HG02938 (cell line): ENCODE results near the gene NUTM2D.
"Not testable (repeated sequence)": the region's sequence is repeated elsewhere in the genome, so short reads cannot be mapped to it uniquely, and the experiment has no call there.

Experiments
- ATAC-seq: cut with Tn5 transposase; IDR thresholded peaks from one replicate; pipeline ENCODE4 v1.9.1; 2021; ENCODE audit warnings: mild to moderate bottlenecking, moderate library complexity; ENCODE audit not compliant: unreplicated experiment

Gene NUTM2D

DNA sequence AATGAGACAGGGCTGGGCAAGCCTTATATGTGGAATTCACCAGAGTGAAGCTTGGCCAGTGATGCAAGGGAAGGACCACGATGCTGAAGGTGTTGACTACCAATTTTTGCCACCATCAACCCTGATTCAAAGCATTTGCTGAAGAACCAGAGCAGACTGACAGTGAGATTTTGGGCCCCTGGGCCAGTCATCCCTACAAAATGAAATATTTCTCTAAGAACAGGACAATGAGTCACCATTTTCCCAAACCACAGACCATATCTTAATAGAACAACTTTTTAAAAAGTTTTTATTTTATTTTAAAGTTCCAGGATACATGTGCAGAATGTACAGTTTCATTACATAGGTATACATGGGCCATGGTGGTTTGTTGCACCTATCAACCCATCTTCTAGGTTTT is 16.5 kb downstream of the NUTM2D start:
- not testable (repeated sequence) for ATAC-seq

DNA sequence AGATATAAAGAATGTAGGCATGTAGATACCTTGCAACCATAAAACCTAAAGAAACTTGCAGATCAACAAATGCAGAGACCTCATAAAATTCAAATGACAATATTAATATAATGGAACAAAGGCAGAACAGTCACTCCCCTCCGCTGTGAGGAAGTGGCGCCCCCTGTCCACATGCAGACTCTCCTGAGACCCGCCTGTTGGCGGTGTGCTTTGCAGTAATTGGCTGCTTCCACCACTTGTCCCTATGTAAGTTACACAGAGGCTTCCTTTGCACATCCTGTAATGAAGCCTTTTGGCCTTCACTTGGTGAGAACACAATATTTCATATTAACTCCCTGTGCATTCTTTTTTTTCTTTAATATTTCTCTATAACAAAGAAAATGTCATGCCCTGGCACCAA is 21.6 kb downstream of the NUTM2D start:
- not testable (repeated sequence) for ATAC-seq

DNA sequence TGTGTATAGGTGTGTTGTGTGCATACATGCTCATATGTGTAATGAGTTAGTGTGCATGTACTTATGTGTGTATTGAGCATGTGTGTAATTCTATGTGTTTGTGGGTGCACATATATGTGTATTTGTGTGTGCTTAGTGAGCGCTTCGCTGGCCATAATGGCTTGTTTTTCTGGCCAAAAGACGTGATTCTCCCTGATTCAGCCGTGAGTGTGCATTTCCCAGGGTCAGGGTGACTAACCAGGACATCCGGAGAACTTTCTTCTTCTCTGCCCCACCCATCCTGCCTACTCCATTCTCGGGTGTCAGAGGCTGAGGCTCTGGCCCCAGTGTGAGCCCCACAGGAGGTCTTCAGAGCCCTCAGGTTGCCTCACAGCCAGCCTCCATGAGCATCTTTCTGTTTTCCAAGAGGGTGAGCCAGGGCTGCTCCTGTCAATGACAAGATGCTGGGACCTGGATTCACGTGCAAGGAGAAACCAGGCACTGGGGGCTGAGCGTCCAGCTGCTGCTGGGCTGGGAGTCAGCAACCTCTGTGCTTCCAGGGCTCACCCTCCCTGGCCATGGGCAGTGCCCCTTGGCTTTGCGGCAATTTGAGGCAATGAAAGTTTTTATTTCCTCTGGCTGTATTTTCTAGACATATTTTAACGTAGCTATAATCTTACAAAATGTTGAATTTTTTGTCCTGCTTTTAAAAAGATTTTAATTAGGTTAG is 25.8 kb downstream of the NUTM2D start:
- ATAC-seq, result not testable (repeated sequence)

DNA sequence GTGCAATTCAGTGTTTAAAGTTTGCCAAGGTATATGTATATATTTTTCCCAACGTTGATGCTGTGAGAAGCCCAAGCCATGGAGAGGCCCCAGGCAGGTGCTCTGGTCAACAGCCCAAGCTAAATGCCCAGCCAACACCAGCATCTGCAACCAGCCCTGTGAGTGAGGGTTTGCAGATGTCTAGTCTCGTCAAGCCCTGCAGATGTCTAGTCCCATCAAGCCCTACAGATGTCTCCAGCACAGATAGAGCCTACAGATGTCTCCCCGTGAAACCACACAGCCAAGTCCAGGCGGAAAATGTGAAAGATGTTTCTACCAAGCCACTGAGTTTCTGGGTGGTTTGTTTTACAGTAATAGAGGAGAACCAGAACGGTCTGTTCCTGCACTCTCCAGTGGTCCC is 26.7 kb downstream of the NUTM2D start:
- not testable (repeated sequence) for ATAC-seq

- not testable (repeated sequence) for ATAC-seq
Measured at GRCh38 chr10:87385762-87386360, 28.3 kb downstream of the NUTM2D start.

- ATAC-seq, result not testable (repeated sequence)
Measured at GRCh38 chr10:87391360-87391759, 33.8 kb downstream of the NUTM2D start.

GRCh38 chr10:87396206-87396605 is 38.7 kb downstream of the NUTM2D start:
- ATAC-seq, result not testable (repeated sequence)

DNA sequence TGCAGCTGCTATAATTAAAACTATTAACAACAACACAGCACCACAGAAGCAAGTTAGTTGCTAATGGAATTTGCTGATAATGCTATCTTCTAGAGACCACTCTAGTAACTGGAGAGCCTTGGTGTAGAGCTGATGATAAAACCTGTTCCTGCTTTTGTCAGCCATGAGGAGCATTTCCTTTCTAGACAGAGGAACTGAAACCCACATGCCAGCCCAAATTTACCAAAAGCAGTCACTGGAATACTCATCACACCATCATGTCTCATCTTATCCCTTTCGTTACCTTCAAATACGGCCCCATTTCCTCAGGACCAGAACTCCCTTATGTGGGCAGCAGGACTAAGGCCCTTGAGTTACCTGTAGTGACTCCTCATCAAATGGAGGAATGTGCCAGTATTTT is 40.9 kb downstream of the NUTM2D start:
- ATAC-seq, result not testable (repeated sequence)

- ATAC-seq, result not testable (repeated sequence)
Measured at GRCh38 chr10:87407516-87408467, 50.2 kb downstream of the NUTM2D start.

- ATAC-seq, result not testable (repeated sequence)
Measured at GRCh38 chr10:87413921-87414320, 56.4 kb downstream of the NUTM2D start.
